Endothelial cell of umbilical vein (primary cell): ENCODE results near the gene MYL2. TPM values are rescaled to one million over a fixed set of nuclear protein-coding genes. Genes with fewer than 3 reads are reported as not detected.

ENCODE experiments used
- BruUV-seq: library from RNA; stranded (reverse); fragments of 400-500 nt; replicated peaks from 2 replicates; lab custom pipeline; 2021; lab: Mats Ljungman, UMichigan
- CTCF ChIA-PET: fragments of 300-600, 350-600 bp; sonication (Branson Sonifier 250); formaldehyde crosslinking; loops from one replicate; lab custom pipeline; 2021; ENCODE audit warnings: antibody characterized with exemption, inconsistent platforms; lab: Charles Lee
- POLR2A ChIA-PET: fragments of 300-600, 350-600 bp; sonication (Branson Sonifier 250); formaldehyde crosslinking; loops from one replicate; lab custom pipeline; 2021; ENCODE audit warnings: antibody characterized with exemption, inconsistent platforms; lab: Charles Lee
- DNase-seq: peaks from one replicate; pipeline ENCODE4 v3.0.0-alpha.2; 2011; ENCODE audit warnings: low read depth, low spot score
- FAIRE-seq: peaks from 2 replicates; lab custom pipeline; 2011; peaks lifted over from hg19 to GRCh38; lab: Jason Lieb, UNC
- H2AFZ ChIP-seq: 2 replicates; pipeline ENCODE4 v1.6.0; 2012; ENCODE audit warnings: low read depth, low read length, control low read depth, inconsistent platforms
- H3K27ac ChIP-seq: 2 replicates; pipeline ENCODE4 v1.5.1; 2011; ENCODE audit warnings: low read depth, mild to moderate bottlenecking, control low read depth, low read length, moderate library complexity; ENCODE audit not compliant: insufficient read depth
- H3K27me3 ChIP-seq, 2 experiments: 2 replicates each; pipeline versions ENCODE4 v1.6.0 to v1.6.1; 2011; ENCODE audit warnings: low read length in 2 of 2, mixed read lengths in 1 of 2; ENCODE audit not compliant: control insufficient read depth in 2 of 2, insufficient read depth in 2 of 2
- H3K36me3 ChIP-seq, 2 experiments: 2 replicates in 1 of 2; 3 replicates in 1 of 2; pipeline ENCODE4 v1.5.1; 2011; ENCODE audit warnings: low read length in 2 of 2, mild to moderate bottlenecking in 1 of 2, moderate library complexity in 1 of 2; ENCODE audit not compliant: control insufficient read depth in 2 of 2, insufficient read depth in 2 of 2; ENCODE audit errors: extremely low read depth in 1 of 2
- H3K4me1 ChIP-seq: 3 replicates; pipeline ENCODE4 v1.5.1; 2011; ENCODE audit warnings: mild to moderate bottlenecking, low read length; ENCODE audit not compliant: control insufficient read depth, insufficient read depth; ENCODE audit errors: extremely low read depth
- H3K4me2 ChIP-seq: 2 replicates; pipeline ENCODE4 v1.6.1; 2011; ENCODE audit warnings: low read length, control low read depth, mixed read lengths; ENCODE audit not compliant: insufficient read depth
- H3K4me3 ChIP-seq, 3 experiments: fragments of 200-600 bp in 1 of 3; sonication (generic), shearing (Covaris generic) in 1 of 3; replicated peaks in 1 of 3; 2 replicates each; pipeline ENCODE4 v1.5.1; 2011 to 2016; ENCODE audit warnings: control low read depth in 3 of 3, low read length in 3 of 3, mild to moderate bottlenecking in 2 of 3, inconsistent platforms in 1 of 3, low read depth in 1 of 3, moderate library complexity in 1 of 3; ENCODE audit not compliant: insufficient read depth in 1 of 3
- H3K79me2 ChIP-seq: 2 replicates; pipeline ENCODE4 v1.6.0; 2012; ENCODE audit warnings: low read length, inconsistent platforms; ENCODE audit not compliant: control insufficient read depth, insufficient read depth
- H3K9ac ChIP-seq: replicated peaks from 2 replicates; pipeline ENCODE3; 2011; ENCODE audit warnings: low read length, control low read depth; ENCODE audit not compliant: insufficient read depth; ENCODE audit errors: extremely low read depth
- H3K9me1 ChIP-seq: replicated peaks from 3 replicates; pipeline ENCODE4 v1.6.0; 2011; ENCODE audit warnings: mild to moderate bottlenecking, low read length; ENCODE audit not compliant: control insufficient read depth, insufficient read depth; ENCODE audit errors: extremely low read depth
- H3K9me3 ChIP-seq: replicated peaks from 2 replicates; pipeline ENCODE4 v1.5.1; 2012; ENCODE audit warnings: low read length, inconsistent platforms; ENCODE audit not compliant: control insufficient read depth, insufficient read depth
- H4K20me1 ChIP-seq: replicated peaks from 2 replicates; pipeline ENCODE3; 2011; ENCODE audit warnings: mild to moderate bottlenecking, low read length; ENCODE audit not compliant: control insufficient read depth, insufficient read depth; ENCODE audit errors: extremely low read depth
- CTCF ChIP-seq, 2 donors: IDR thresholded peaks; 1 replicate in 1 of 2; 2 replicates in 1 of 2; pipeline ENCODE4 v1.5.1; 2011; ENCODE audit warnings: low read length in 2 of 2, mild to moderate bottlenecking in 2 of 2, moderate library complexity in 2 of 2, control low read depth in 1 of 2, inconsistent platforms in 1 of 2, low read depth in 1 of 2; ENCODE audit not compliant: insufficient read depth in 1 of 2; ENCODE audit errors: extremely low read depth in 1 of 2
- EZH2 ChIP-seq: IDR thresholded peaks from 2 replicates; pipeline ENCODE4 v1.6.1; 2012; ENCODE audit warnings: borderline replicate concordance, low read depth, mild to moderate bottlenecking, moderate library complexity, low read length, inconsistent platforms; ENCODE audit not compliant: severe bottlenecking
- FOS ChIP-seq: IDR thresholded peaks from 2 replicates; pipeline ENCODE4 v1.6.1; 2011; ENCODE audit warnings: mild to moderate bottlenecking, low read length, moderate library complexity, borderline replicate concordance; ENCODE audit not compliant: insufficient read depth
- GATA2 ChIP-seq: IDR thresholded peaks from 2 replicates; pipeline ENCODE4 v1.7.0; 2011; ENCODE audit warnings: low read depth, mild to moderate bottlenecking, moderate library complexity, mixed read lengths, low read length; ENCODE audit not compliant: insufficient read length, insufficient read depth
- JUN ChIP-seq: IDR thresholded peaks from 2 replicates; pipeline ENCODE4 v1.6.1; 2011; ENCODE audit warnings: borderline replicate concordance, low read depth; ENCODE audit not compliant: insufficient read length, insufficient read depth
- MAX ChIP-seq: IDR thresholded peaks from 2 replicates; pipeline ENCODE4 v1.6.1; 2011; ENCODE audit not compliant: insufficient read depth, insufficient read length
- MYC ChIP-seq: IDR thresholded peaks from one replicate; pipeline ENCODE4 v1.6.1; 2011; ENCODE audit warnings: mild to moderate bottlenecking, low read depth, low read length
- POLR2A ChIP-seq: IDR thresholded peaks from 2 replicates; pipeline ENCODE4 v1.6.1; 2012; ENCODE audit warnings: low read depth, mild to moderate bottlenecking, control low read depth, low read length
- POLR2AphosphoS5 ChIP-seq: IDR thresholded peaks from 2 replicates; pipeline ENCODE4 v1.6.1; 2012; ENCODE audit warnings: low read depth, mild to moderate bottlenecking, control low read depth, low read length, moderate library complexity; ENCODE audit not compliant: insufficient read depth
- dilution Hi-C: fragments of 300-500 bp; cut with MboI; formaldehyde crosslinking; loops from one replicate; pipeline ENCODE4 v1.15.0; 2019; ENCODE audit warnings: low sequenced_read_pairs; ENCODE audit not compliant: extremely low pct_ligation_motif_present
- intact Hi-C: fragments of 100-400 bp; cut with micrococcal nuclease; formaldehyde crosslinking; loops from one replicate; pipeline ENCODE4 v1.10.0; 2022
- polyA plus RNA-seq, 4 experiments: library from polyadenylated mRNA; depleted of rRNA in 3 of 4; stranded (reverse) in 3 of 4; unstranded in 1 of 4; fragments of >200 nt; gene quantifications; 2 replicates each; pipeline versions ENCODE4 v1.2.1 to v1.2.3, GENCODE V29; 2011 to 2012; ENCODE audit warnings: missing spikeins in 1 of 4
- total RNA-seq: library from RNA; stranded (reverse); gene quantifications from 2 replicates; pipeline ENCODE4 v1.2.3, GENCODE V29; 2021

Gene MYL2
- total and polyA plus RNA-seq, 2 donors (not counting 3 experiments of a cell fraction or from before 2014, with no cell fraction given), result 0.93 TPM; not detected in 1

- H3K4me1 ChIP-seq, result peaks cover 9% of the 10 kb centered on the region
- POLR2A ChIA-PET, result interaction anchor here (1.4 kb wide), 1 partner anchor 20 kb away, joined by 5 read pairs; no protein-coding TSS in a partner anchor
- FAIRE-seq (no peak), DNase-seq (no peak)
- H3K9me3 ChIP-seq, result no peaks in the 10 kb centered on the region
- no peaks in the 10 kb centered on the region for H3K9me1 ChIP-seq
- peaks cover 0 to 2% of the 10 kb centered on the region in 2 experiments for H3K27me3 ChIP-seq
- no peak overlapping the region for H3K4me3 ChIP-seq
- dilution Hi-C loops, result no loop called here
- H3K4me2 ChIP-seq, result no peak overlapping the region
- H4K20me1 ChIP-seq, result no peaks in the 10 kb centered on the region
- no peak overlapping the region for H3K27ac ChIP-seq
- BruUV-seq, result no TSS peak
- no peak for TF ChIP-seq EZH2
- no peak for TF ChIP-seq CTCF (IDR thresholded peaks at IDR 0.05; ENCODE audit: extremely low read depth in 1 of 2, insufficient read depth in 1 of 2, low read depth in 1 of 2, low read length in 2 of 2)
- TF ChIP-seq JUN, result no peak
- no peak for TF ChIP-seq FOS
- TF ChIP-seq POLR2AphosphoS5, result no peak
- TF ChIP-seq MYC, result no peak
- no peak for TF ChIP-seq MAX
- no peak for TF ChIP-seq POLR2A
- TF ChIP-seq GATA2, result no peak
- CTCF ChIA-PET, result interaction anchor here (1.1 to 2.9 kb wide), 4 partner anchors 9 to 60 kb away, joined by 3 to 17 read pairs (median 8); no protein-coding TSS in a partner anchor
- no peak overlapping the region for H3K9ac ChIP-seq
- no peaks in the 10 kb centered on the region for H3K79me2 ChIP-seq
- intact Hi-C loops, result no loop called here
- no peak overlapping the region for H2AFZ ChIP-seq
- H3K36me3 ChIP-seq, result no peaks in the 10 kb centered on the region
Measured at GRCh38 chr12:110896559-110896958, 23.8 kb downstream of the MYL2 start.
